Measurements from ENCODE around the gene NAT8L.

DNA sequence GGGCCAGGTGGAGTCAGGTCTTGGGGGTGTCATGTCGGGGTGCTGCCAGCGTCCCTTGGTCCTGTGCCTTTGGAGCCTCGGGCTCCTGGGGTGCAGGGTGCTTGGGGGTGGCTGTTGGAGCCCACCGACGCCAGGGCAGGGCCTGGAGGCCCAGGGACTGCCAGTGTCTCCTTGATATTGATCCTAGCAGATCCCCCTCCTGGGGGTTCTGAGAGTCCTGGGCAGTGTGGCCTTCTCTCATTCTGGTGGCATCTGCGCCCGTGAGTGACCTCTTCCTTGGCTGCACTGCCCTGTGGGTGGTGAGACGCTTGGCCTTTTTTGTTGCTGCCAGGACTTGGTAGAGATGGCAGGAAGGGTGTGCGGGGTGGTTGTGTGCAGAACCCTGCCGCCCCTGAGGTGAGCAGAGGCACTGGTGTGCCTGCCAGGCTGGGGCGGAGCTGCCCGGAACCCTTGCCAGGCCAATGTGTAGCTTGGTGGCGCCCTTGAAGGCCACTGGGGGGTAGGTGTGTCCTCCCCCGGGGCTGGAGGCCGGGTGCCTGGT is 7.0 kb downstream of the NAT8L start:
- TF ChIP-seq NFE2L2 (IDR thresholded peaks at IDR 0.05; ENCODE audit: low read depth, low read length) (no peak), CTCF (conservative IDR thresholded peaks at IDR 0.05; ENCODE audit: low read depth, low read length) (no peak), RAD21 (IDR thresholded peaks at IDR 0.05; ENCODE audit: low read length) (no peak), POLR2A (IDR thresholded peaks at IDR 0.05; ENCODE audit: low read depth, low read length) (no peak), SMC3 (IDR thresholded peaks at IDR 0.05; ENCODE audit: low read depth, low read length) (no peak), USF2 (IDR thresholded peaks at IDR 0.05; ENCODE audit: low read depth, low read length) (no peak), ELK1 (IDR thresholded peaks at IDR 0.05; ENCODE audit: borderline replicate concordance, low read depth, low read length) (no peak)
